HG02623 (cell line): Measurements from ENCODE around the gene CDKN2C.

Experiments
- ATAC-seq: cut with Tn5 transposase; IDR thresholded peaks from one replicate; pipeline ENCODE4 v1.9.1; 2021; ENCODE audit warnings: moderate library complexity; ENCODE audit not compliant: unreplicated experiment

CDKN2C gene

DNA sequence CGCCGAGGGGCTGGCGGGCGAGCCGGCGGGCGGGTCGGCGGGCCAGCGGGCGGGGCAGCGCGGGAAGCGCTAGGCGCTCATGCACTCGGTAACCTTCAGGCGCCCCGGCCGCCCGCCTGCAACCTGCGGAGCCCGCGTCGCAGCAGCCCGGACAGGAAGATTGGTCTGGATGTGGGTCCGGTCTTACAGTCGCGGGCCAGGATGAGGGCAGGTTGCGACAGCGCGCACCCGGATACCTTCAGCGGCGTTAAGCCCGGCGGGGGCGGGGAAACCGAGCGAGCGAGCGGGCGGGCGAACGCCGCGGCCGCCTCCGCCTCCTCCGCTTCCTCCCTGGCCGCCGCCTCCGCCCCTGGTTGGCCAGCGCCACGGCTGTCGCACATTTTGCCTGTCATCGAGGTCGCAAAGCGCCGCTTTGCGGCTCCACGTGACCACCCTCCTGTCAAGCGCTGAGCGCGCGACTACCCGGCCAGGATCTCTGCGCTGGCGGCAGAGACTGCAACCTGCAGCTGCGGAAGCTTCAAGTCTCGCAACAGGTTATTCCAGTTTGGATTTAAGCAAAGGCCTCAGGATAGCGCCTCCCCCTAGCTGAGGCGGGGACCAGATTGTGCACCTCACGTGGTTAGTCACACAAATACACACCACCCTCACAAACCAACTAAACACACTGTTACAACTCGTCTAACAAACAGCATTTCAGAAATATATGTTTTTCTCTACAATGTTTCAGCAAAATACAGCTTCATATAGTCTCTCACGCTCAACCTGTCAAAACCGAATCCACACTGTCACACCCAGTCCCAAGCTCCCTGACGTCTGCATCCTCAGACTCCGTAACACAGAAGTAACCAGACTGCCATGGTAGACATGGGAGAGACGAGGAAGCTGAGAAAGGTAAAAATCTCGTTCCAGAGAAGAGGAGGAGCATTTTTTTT lies 9.9 kb upstream of the CDKN2C start, which contains the start of gene FAF1:
TSS of gene FAF1 (minus strand) at position 355 of the 932 bp plus-strand sequence. CDS start 456 bp downstream, outside the sequence.
- ATAC-seq = peak; percentile 87

DNA sequence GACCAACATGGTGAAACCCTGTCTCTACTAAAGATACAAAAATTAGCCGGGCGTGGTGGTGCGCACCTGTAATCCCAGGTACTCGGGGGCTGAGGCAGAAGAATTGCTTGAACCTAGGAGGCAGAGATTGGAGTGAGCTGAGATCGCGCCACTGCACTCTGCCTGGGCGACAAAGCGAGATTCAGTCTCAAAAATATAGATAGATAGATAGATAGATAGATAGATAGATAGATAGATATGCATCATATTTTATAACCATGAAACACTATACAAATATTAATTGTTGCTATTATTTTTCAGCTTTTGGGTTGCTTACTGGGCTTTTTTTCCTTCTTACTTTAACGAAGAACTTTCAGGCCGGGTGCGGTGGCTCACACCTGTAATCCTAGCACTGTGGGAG lies 5.2 kb upstream of the CDKN2C start:
- ATAC-seq = no peak

DNA sequence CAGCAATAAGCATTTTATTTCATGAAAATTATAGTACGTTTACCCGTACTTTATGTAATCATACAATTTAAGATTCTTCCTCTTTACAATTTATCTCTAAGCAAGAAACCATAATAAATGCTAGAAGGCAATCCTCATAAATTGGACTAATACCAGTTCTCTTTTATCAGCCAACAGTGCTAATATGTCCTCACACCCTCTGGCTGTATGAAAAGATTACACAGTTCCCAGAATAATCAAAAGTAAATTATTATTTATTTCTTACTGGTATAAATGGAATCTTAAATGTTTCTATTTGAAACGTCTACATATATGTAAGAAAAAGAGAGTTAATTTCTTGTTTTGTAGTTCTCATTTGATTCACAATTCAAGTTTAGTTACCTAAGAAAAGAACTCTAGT lies 3.1 kb upstream of the CDKN2C start:
- no peak for ATAC-seq

DNA sequence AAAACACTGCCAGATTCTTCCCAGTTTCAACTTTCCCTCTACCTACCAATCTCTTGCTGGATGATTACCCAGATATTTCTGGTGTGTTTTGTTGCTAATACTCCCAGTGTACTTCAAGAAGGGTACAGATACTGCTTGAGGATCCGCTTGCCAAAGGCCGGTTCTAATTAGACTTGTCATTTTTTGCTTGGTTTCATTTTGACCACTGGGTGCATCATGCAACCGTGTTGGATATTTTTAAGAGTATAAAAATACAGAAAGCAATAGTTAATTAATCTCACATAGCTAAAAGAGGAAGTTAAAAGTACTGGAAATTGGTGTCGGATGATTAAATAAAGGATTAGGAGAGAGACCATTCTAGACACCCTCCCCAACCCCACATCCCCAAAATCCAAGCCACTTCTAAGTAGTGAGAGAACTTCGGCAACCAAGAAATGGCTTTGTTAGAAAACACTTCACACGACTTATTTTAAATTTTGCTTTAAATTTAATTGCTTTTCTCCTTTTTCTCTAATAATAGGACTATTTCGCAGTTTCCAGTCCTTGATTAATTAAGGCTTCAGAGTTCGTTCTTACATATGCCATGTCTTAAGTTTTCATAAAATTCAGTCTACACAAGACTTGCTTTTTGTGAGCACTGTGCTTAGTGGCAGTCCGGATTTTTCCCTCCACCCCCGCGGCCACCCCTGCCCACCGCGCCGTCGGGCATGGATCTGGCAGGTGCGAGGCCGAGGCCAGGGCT lies 2.5 kb upstream of the CDKN2C start:
- ATAC-seq = no peak

DNA sequence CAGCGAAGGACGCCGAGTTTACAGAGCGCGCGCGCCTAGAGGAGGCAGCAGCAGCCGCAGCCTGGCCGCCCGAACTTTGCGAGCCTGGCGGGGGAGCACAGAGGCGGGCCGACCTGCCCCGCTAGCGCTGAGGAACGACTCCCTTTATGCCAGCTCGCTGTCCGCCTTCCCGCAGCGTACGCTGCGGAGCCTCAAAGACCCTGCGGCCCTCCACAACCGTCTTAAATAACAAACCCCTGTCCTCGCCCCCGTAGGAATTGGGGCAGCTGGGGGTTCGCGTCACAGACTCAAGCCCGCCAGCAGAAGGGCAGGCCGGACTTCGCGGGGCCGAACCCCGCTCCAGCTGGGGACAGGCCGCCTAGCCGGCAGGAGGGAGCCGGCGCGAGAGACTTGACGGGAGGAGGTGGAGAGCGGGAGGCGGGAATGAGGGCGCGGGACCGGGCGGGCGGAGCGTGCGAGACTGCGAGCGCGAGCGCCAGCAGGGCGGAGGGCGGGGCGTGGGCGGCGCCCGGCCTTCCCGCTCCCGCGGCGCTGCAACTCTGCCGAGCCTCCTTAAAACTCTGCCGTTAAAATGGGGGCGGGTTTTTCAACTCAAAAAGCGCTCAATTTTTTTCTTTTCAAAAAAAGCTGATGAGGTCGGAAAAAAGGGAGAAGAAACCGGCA lies 1.8 kb upstream of the CDKN2C start:
- peak; percentile 46 for ATAC-seq

DNA sequence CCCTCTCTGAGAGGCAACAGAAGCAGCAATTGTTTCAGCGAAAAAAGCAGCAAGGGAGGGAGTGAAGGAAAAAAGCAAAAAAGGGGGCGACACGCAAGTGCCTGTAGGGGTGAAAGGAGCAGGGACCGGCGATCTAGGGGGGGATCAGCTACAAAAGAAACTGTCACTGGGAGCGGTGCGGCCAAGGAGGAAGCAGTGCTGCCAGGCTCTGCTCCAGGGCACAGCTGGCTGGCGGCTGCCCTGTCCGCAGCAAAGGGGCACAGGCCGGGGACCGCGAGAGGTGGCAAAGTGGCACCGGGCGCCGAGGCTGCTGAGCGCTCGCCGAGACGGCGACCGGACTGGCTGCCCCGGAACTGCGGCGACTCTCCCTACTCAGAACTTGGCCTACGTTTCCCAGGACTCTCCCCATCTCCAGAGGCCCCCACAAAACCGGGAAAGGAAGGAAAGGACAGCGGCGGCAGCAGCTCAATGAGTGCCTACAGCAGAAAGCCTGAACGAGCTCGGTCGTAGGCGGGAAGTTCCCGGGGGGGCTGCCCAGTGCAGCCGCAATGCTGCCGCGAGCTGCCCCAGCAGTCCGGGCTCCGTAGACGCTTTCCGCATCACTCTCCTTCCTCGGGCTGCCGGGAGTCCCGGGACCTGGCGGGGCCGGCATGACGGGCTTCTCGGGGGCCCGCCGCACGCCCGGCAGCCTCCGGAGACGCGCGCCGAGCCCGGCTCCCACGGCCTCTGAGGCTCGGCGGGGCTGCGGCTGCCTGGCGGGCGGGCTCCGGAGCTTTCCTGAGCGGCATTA lies 1.0 kb upstream of the CDKN2C start:
- ATAC-seq = peak; percentile 24

DNA sequence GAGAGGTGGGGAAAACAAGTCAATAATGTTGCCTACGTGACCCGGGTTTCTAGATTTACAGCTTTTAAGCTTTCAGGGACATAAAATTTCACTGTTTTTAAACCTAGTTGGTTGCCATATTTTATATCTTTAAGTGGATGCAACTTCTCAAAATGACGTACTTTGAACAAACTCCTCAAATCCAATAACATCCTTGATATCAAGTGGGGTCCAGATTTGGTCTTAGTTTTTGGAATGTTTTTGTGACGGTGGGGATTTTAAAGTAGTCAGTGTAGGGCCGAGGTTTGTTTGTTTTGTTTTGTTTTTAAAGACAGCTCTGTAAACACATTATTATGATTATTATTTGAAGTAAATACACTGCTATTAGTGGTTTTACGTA lies 453 bp downstream of the CDKN2C start:
- no peak for ATAC-seq

DNA sequence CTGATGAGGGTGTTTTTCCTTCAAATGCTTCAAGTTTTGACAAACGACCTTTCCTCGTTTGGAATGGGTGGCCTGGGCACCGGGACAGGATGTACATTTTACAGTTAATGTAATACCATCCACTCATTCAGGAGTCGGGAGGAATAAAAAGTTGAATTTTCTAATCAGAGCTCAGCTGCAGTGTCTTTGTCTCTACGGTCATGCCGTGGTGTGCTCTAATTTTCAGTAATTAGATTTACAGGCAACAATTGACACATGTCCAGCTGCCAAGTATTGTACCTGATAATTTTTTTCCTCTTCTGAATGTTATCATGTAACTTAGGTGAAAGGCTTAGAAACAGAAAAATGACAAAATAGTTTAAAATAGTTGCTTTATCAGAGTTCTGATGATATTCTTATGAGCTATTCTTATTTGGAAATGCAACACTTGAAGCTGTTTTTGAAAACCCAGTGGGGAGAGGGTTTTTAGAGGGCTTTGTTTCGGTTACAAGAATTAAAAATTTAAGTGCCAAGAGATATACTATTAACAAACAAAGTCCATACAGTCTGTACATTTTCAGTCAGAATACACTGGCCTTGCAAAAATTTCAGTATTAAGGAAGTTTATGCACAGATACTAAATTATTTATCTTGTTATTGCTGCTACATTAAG lies 1.0 kb downstream of the CDKN2C start:
- no peak for ATAC-seq

DNA sequence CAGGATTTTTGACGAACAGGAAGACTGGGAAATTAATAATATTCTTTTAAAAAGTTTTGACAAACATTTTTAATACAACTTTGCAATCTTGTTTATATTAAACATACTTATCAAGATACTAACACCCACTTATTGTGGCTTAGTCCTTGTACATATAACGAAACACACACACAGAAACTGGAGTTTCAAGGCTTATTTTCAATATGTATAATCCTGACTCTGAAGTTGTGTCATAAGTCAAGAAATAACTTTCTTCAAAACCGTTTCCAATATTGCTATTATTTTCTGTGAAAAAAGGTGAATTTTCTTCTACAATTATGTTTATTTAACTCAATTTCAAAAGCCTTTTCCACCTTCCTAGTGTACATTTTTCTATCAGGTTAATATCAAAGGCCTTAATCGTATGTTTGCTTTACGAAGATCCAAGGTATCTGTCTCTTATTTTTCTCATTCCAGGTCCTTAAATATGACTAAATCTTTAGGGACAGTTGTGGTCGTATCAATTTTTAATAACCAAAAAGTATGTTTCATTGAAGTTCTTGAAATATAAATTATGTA lies 1.8 kb downstream of the CDKN2C start:
- ATAC-seq = no peak

DNA sequence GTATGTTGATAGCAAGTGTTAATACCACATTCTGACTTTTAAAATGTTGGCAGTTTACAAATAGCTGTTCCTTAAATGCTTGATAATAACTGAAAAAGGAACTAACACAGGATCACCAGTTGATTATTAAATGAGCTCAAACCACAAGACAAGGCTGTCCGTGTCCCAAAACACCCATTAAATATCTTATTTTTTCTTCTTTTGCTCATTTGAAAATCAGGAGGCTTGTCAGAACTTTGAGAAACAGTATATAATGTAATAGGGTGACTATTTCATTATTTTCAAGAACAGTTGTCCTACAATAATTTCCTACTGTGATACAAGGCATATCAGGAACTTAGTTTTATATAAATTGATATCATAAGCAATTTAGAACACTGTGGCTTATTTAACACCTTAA lies 2.7 kb downstream of the CDKN2C start:
- no peak for ATAC-seq

DNA sequence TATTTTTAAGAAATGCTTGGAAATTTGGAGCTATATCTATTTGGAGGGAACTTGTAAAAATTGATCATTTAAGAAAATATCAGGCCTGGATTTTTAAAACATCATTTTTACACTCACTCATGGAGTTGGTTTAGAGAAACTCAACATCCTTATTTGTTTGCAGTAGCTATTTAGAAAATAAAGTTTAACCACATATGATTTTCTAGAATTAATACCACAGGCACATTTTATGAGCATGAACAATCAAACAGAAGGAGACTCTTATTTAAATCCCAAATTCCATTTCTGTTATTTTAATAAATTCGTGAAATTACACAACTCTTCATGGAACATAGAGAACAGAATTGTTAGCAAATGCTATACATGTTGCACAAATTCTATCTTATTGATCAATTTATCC lies 3.2 kb downstream of the CDKN2C start:
- ATAC-seq = no peak

DNA sequence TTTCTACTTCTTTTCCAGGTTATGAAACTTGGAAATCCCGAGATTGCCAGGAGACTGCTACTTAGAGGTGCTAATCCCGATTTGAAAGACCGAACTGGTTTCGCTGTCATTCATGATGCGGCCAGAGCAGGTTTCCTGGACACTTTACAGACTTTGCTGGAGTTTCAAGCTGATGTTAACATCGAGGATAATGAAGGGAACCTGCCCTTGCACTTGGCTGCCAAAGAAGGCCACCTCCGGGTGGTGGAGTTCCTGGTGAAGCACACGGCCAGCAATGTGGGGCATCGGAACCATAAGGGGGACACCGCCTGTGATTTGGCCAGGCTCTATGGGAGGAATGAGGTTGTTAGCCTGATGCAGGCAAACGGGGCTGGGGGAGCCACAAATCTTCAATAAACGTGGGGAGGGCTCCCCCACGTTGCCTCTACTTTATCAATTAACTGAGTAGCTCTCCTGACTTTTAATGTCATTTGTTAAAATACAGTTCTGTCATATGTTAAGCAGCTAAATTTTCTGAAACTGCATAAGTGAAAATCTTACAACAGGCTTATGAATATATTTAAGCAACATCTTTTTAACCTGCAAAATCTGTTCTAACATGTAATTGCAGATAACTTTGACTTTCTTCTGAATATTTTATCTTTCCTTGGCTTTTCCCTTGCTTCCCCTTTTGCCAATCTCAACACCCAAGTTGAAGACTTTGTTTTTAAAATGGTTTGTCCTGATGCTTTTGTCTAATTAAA lies 4.0 kb downstream of the CDKN2C start:
- no peak for ATAC-seq

DNA sequence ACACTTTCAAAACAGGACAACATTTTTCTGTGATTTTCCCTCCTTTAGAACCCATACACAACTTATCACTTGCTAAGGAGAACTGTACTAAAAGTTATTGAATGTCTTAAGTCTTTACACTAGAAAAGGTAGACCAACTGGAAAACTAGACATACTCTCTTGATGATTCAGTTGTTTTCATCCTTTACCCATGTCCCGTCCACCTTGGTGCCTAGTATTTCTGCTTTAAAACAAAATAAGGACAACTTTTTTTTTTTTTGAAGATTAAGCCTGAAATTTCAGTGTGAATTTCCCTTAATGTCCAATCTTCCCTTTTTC lies 4.5 kb downstream of the CDKN2C start:
- no peak for ATAC-seq

DNA sequence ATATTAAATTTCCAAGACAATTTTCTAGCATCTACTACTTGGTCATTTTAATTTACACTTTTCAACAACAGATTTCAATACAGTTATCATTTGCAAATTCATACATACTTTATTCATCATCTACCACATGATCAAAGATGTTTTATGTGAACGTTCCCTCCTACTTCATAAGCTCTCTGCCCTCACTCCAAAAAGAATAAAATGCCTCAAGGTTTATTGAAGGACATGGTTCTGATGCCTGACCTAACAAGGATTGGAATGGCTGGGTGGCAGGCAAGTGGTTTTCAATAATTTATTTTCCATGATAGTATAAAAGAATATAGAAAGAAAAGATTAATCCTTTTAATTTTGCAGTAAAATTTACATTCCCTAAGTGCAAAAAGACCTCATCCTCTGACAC lies 5.4 kb downstream of the CDKN2C start:
- ATAC-seq = no peak

DNA sequence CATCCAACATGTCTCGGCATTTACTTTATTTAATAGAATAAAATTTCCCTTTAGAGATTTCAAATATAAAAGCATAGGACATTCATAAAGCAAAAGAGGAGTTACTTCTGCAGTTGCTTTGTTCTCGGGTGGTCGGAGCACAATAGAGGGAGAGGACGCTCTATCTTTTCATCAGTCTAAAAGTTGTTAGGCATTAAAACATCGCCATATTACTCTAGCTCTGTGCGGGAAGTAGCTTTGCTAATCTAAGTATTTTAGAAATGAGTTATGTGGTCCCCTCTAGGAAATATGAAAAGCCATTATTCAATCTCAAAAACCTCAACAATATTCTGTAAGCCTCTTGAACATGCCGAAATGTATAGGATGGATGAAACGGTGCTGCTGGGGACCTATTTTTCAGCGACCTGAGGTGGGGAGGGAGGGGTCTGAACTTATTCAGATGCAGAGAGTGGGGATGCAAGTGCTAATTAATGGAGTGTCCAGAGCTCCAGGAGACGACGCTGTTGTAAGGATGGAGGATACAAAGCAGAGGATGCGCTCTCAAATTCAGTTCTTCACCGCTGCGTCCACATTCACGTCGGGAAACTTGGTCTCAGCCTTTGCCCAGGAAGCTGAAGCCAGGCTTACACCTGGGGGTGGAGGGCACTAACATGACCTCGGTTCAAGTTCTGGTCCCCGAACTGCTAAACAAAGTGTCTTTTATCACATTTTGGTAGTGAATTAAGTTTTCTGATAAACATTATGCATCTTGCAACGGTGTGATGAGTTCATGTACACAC lies 6.3 kb downstream of the CDKN2C start:
- ATAC-seq = no peak

DNA sequence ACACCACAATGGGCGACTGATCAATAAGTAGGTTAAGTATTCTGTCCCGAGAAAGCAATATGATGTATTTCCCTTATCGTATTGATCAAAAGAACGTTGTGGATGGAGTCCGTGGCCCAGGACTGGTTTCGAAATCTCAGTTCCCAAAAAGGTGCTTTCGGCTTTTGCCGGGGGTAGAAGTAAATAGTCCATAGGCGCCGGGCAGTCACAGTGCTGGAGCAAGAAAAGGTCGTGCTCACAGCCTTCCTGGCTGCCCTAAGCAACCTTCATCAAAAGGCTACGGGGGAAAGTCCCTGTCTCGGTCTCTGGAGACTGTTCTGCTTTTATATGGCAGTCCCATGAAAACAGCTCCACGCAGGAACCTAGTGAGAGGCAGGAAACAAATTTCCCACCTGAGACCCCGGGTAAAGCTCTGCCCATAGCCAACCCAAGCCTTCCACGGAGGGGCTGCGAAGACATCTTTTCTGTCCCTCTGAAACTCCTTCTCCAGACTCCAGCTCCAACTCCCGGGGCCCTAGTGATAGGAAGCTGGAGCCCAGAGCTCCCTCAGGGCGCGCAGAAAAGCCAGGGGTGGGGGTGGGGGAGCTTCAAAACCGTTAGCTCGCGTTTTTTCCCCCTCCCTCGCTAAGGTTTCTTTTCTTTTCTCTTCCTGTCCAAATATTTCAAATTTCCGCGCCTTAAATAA lies 7.0 kb downstream of the CDKN2C start:
- ATAC-seq = peak; percentile 59

DNA sequence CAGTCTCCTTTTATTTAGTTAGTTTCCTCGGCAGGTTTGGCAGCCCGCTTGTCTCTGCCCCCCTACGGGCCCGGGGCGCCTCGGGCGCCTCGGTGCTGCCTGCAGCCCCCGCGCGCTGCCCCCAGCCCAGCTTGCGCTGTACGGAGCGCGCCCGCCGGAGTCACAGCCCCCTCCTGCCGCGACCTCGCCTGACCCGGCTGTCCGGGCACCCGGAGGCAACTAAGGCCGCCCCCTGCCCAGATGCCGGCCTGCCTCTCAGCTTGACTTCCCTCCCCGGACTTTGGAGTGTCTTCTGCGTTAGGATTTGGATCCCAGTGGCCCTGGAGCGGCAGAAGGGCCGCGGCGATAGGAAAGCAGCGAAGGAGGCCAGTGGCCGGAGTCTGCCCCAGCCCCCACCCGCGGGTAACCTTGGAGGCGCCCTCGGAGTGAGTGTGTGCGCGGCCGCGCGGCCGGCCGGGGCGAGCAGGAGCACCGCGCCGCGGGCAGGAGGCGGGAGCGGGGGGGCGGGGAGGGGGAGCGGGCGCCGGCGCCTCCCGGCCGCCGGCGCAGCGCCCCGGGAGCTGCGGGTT lies 7.6 kb downstream of the CDKN2C start:
- peak; percentile 30 for ATAC-seq
